HK-2 (cell line): ENCODE data around the gene ME3.

Source experiments
- DNase-seq: peaks from one replicate; pipeline ENCODE4 v3.0.0-alpha.2; 2018; ENCODE audit not compliant: unreplicated experiment

The ME3 gene

GRCh38 chr11:86514453-86514852, 158.0 kb downstream of the ME3 start:
- no peak for DNase-seq

- DNase-seq, result no peak
Observed at GRCh38 chr11:86513746-86514373, 158.6 kb downstream of the ME3 start.

- no peak for DNase-seq
Observed at GRCh38 chr11:86513138-86513537, 159.3 kb downstream of the ME3 start.

GRCh38 chr11:86511086-86511551, 161.3 kb downstream of the ME3 start:
- DNase-seq, result no peak

DNA sequence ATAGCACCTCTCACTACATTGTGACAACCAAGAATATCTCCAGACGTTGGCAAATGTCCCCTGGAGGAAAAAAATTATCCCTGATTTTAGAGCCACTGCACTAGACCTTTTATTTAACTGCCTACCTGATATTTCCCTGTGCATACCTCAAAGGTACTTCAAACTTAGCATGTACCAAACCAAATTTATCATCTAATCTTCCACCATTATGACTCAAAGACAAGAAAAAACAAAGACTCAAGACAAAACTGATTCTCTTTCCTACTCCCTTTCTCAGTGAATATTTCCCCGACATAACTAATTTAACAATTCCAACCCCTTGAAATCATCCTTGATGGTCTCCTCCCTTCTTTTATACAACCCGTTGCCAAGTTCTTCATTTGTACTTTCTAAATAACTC, 161.7 kb downstream of the ME3 start:
- no peak for DNase-seq

DNA sequence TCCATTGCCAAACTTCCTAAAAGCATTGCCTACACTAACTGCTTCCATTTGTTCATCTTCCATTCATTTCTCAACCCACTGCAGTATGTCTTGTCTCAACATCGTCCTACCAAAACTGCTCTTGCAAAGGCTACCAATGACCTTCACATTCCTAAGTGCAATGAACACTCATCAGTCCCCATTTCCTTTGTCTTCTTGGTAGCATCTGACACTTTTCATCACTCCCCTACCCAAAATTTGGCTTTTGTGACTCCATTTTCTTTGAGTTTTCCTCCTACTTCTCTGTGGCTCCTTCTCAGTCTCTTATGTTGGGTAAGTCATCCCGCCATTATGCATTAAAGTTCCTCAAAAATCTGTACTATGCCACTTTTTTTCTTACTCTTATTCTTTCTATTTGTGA, 162.3 kb downstream of the ME3 start:
- no peak for DNase-seq

DNA sequence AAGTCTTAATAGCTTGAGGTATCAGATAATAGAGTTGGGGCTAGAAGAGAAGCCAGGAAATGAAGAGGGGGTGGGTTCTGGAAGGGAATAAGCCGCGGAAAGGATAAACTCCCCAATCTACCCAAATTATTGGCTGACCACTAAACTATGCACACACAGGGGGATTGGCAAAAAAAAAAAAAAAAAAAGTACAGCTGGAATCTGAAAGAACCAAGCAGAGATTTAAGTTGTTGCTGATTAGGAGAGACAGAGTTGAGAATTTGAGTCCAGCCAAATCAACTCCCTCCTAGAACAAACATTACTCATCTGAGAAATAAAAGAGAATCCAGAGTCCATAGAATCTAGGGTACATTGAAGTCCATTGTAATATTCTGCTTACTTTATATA, 162.8 kb downstream of the ME3 start:
- DNase-seq, result no peak

DNA sequence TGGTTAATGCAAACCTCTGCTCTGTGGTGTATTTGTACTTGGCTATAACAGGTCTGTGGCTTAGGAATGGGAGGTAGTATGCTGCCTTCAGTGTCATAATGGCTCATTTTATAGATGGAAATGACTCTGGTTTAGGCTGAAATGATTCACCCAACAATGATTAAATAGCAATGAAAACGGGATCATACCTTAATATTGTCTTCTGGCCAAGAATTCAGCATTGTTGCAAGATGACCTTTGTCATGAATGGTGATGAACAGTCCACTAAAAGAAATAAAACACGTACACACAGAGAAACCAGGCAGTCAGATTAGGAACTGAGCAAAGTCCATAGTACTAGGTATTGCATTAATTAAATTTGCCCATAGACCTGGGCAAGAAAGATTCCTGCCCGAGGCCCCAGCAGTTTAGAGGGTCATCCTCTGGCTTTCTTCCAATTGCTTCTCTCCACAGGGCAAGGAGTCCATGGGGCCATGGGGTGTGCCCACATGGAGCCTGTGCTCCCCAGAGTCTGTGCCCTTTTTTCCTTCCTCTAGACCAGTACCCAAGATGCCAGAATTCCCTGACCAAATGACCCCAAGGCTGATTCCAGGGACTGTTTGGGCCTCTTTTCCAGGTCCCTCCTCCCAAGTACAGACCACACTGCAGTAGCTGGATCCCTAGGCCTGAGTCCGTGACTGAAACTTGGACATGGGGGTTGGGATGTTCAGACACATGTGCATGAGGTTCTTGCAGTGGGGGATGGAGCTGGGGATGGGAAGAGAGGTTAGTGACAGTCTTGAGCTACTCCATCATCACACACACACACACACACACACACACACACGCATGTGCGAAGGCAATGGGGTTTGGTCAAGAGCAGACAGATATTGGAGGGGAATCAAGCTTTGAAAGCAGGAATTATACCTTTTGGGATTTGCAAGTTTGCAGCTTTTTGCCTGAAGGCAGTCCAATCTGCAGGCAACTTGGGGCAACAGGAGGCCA, 163.5 kb downstream of the ME3 start:
- DNase-seq, result no peak

DNA sequence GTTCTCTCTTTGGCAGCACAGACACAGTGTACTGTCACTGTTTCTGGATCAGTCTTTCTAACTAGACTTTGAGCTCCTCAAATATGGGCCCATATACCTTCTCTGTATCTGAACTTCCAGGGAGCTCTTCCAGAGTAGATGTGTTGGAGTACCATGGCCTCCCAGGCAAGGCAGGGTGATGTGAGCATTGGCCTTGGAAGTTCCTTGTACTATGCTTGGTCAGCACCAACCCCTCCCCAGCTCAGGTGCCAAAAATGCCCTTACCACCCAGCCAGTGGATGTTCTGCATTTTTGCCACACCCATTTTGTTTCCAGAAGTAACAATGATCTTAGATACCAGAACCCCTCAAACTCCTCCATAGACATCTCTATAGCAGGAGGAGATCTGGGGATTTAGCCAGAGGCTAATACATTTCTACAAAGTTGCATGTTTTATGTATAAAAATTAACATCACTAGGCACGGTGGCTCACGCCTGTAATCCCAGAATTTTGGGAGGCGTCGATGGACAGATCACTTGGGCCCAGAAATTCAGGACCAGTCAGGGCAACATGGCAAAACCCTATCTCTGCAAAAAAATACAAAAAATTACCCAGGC, 165.1 kb downstream of the ME3 start:
- no peak for DNase-seq

GRCh38 chr11:86506235-86506634, 166.2 kb downstream of the ME3 start:
- DNase-seq, result no peak

GRCh38 chr11:86503131-86503530, 169.3 kb downstream of the ME3 start:
- no peak for DNase-seq

GRCh38 chr11:86502137-86502642, 170.2 kb downstream of the ME3 start:
- DNase-seq, result no peak

- DNase-seq, result no peak
Observed at GRCh38 chr11:86500500-86501140, 171.8 kb downstream of the ME3 start.

DNA sequence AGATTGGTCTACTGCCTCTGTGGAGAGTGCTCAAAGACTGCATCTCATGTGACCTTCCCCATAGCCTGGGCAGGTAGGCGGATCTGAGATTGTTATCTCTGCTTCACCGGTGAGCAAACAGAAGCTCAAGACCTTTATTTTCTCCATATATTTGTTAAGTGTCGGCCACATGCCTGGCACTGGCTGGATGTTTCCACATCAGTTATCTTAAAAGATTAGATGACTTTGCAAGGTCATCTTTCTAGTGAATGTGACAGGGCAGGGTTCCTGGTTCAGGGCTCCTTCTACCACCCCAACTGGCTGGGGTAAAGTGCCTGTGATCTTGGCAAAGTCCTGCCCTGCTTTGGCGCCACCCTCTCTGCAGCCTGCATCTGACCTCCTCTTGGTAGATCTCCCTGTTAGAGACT, 172.7 kb downstream of the ME3 start:
- DNase-seq, result no peak

GRCh38 chr11:86497836-86498235, 174.6 kb downstream of the ME3 start:
- DNase-seq, result no peak

DNA sequence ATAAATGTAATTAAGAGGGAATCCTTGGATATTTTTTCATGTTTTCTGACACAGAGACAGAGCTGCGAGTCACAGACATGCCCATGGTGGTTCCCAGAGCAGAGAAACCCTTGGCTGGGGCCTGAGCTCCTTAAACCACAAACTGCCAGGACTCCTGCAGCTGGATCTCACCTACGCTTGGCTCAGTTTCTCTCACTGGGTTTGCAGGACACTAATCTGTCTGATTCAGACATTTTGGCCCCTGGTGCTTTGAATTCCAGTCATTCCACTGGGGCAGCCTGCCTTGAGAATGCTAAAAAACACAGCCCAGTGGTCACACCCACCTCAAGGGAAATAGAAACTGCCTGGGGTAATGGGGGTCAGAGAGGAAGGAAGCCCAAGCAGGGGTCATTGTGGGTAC, 175.1 kb downstream of the ME3 start:
- DNase-seq, result no peak

GRCh38 chr11:86495351-86495750, 177.1 kb downstream of the ME3 start:
- DNase-seq, result no peak

DNA sequence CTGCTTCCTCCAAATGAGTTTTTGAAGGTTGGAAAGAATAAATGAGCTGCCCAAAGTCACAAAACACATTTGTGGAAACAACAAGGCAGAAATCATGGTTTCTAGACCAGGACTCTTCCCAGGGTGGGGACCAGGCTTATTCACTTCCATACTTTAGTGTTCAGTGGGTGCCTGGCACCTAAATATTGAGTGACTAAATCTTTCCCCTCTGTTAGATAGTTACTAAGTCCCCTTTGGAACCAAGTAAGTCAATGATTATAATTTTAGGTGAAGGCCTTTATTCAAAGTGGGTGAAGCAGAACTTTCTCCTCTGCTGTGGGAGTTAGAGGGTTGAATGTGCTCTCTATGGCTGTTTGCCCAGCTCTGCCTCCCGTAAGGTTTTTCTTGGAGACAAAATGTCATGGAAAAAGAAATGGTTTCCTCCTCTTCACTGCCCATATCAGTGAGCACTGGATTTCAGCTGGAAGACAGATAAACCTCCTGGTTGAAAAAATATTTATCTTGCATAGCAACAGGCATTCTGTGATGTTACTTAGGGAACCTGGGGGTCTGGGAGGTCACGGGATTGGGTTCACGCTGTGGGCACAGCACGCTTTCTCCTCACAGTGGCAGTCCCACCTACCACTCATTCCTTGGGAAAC, 179.9 kb downstream of the ME3 start:
- DNase-seq, result no peak

- no peak for DNase-seq
Observed at GRCh38 chr11:86491027-86491426, 181.4 kb downstream of the ME3 start.

DNA sequence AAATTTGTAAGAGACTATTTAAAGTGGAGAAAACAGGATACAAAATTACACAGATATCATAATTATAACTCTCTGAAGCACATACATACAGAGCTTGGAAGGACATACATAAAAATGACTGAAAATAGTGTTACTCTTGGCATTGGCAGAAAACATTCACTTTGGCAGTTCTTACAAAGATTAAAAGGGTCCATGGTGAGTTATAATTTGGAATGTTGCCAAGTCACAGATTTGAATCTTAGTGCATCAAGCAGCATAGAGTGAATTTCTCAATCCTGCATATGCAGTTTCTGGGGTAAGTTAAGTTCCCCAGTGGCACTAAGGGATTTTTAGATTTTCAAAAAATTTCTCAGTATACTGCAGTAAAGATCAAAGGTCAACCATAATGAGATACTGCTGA, 181.8 kb downstream of the ME3 start:
- no peak for DNase-seq

GRCh38 chr11:86489442-86489841, 183.0 kb downstream of the ME3 start:
- DNase-seq, result no peak

GRCh38 chr11:86488553-86488952, 183.9 kb downstream of the ME3 start:
- no peak for DNase-seq
